Esophagus muscularis mucosa (tissue), 4 donors: ENCODE data around the gene JTB. TPM values are rescaled to one million over a fixed set of nuclear protein-coding genes. Genes with fewer than 3 reads are reported as not detected.

Experiments used
- DNase-seq: peaks from one replicate; pipeline ENCODE4 v3.0.0-alpha.2; 2017; ENCODE audit errors: extremely low spot score
- H3K27ac ChIP-seq, 4 donors: fragments of 200-600 bp; sonication (generic); replicated peaks in 1 of 4; 1 replicate in 3 of 4; 2 replicates in 1 of 4; pipeline ENCODE4 v1.5.1; 2016 to 2019; ENCODE audit warnings: mild to moderate bottlenecking in 1 of 4
- H3K27me3 ChIP-seq, 4 donors: fragments of 200-600 bp; sonication (generic); one replicate each; pipeline versions ENCODE4 v1.5.1 to v1.6.0; 2016 to 2019
- H3K36me3 ChIP-seq, 4 donors: fragments of 200-600 bp; sonication (generic); one replicate each; pipeline ENCODE4 v1.5.1; 2016 to 2019
- H3K4me1 ChIP-seq, 4 donors: fragments of 200-600 bp; sonication (generic); one replicate each; pipeline ENCODE4 v1.5.1; 2016 to 2019
- H3K4me3 ChIP-seq, 4 donors: fragments of 200-600 bp; sonication (generic); 1 replicate in 2 of 4; 2 replicates in 2 of 4; pipeline ENCODE4 v1.5.1; 2016 to 2019; ENCODE audit warnings: mild to moderate bottlenecking in 4 of 4, moderate library complexity in 1 of 4
- H3K9me3 ChIP-seq, 4 donors: fragments of 200-600 bp; sonication (generic); 1 replicate in 3 of 4; 2 replicates in 1 of 4; pipeline ENCODE4 v1.5.1; 2016 to 2019
- CTCF ChIP-seq, 3 experiments: fragments of 200-600 bp in 2 of 3; fragments of 450-650 bp in 1 of 3; sonication (generic) in 2 of 3; IDR thresholded peaks; one replicate each; pipeline ENCODE4 v1.5.1; 2017 to 2019; ENCODE audit warnings: antibody characterized with exemption in 3 of 3, mild to moderate bottlenecking in 2 of 3, moderate library complexity in 1 of 3
- EP300 ChIP-seq: sonication (generic); formaldehyde crosslinking; IDR thresholded peaks from one replicate; pipeline ENCODE4 v1.6.1; 2017; ENCODE audit warnings: antibody characterized with exemption
- POLR2A ChIP-seq: fragments of 450-650 bp; IDR thresholded peaks from one replicate; pipeline ENCODE4 v1.6.1; 2017; ENCODE audit warnings: antibody characterized with exemption, moderate library complexity, mild to moderate bottlenecking, low read depth
- POLR2AphosphoS5 ChIP-seq, 2 donors: sonication (generic); formaldehyde crosslinking; IDR thresholded peaks; one replicate each; pipeline ENCODE4 v1.6.1; 2017; ENCODE audit warnings: antibody characterized with exemption in 2 of 2
- WGBS: methylation state at CpG from one replicate; pipeline ENCODE4 v1.1.5; 2018; 5-methylcytosine and 5-hydroxymethylcytosine counted together
- intact Hi-C: fragments of 100-400 bp; cut with DNase I; formaldehyde crosslinking; loops from one replicate; pipeline ENCODE4 v1.15.1; 2023
- total RNA-seq, 4 donors: library from RNA; depleted of rRNA; stranded (reverse); fragments of >200 nt; gene quantifications; one replicate each; pipeline versions ENCODE4 v1.1.0 to v1.2.1, GENCODE V29; 2016

Gene JTB
- total RNA-seq, 4 donors from 2014 or later, result 175 to 238 (median 216) TPM

- 70% methylated on average over 3 of the region's 3 CpGs for WGBS
- Histone ChIP-seq H3K9me3 (no peaks in the 10 kb centered on the region), H3K36me3 (peaks cover 24 to 74% (median 64%) of the 10 kb centered on the region in 4 donors), H3K4me1 (peaks cover 27 to 37% (median 29%) of the 10 kb centered on the region in 4 donors), H3K27me3 (no peaks in the 10 kb centered on the region), H3K4me3 (peak overlapping the region; percentile 78 to 98 (median 88)), H3K27ac (peak overlapping the region; percentile 98 to 100 (median 98))
- DNase-seq, result no peak
- TF ChIP-seq POLR2A (no peak), EP300 (no peak), CTCF (IDR thresholded peaks at IDR 0.05) (no peak), POLR2AphosphoS5 (IDR thresholded peaks at IDR 0.05) (no peak)
- intact Hi-C loops, result loop anchor here (5.0 to 10.0 kb wide), 2 partner anchors 43 to 120 kb away; partner anchors contain the start of gene RAB13
Measured at GRCh38 chr1:153944827-153945117, 32.7 kb downstream of the JTB start.

- intact Hi-C loops, result loop anchor here (10.0 kb wide), 1 partner anchor 119 kb away; no protein-coding TSS in a partner anchor
Measured at GRCh38 chr1:153944005-153944826, 33.3 kb downstream of the JTB start.

DNA sequence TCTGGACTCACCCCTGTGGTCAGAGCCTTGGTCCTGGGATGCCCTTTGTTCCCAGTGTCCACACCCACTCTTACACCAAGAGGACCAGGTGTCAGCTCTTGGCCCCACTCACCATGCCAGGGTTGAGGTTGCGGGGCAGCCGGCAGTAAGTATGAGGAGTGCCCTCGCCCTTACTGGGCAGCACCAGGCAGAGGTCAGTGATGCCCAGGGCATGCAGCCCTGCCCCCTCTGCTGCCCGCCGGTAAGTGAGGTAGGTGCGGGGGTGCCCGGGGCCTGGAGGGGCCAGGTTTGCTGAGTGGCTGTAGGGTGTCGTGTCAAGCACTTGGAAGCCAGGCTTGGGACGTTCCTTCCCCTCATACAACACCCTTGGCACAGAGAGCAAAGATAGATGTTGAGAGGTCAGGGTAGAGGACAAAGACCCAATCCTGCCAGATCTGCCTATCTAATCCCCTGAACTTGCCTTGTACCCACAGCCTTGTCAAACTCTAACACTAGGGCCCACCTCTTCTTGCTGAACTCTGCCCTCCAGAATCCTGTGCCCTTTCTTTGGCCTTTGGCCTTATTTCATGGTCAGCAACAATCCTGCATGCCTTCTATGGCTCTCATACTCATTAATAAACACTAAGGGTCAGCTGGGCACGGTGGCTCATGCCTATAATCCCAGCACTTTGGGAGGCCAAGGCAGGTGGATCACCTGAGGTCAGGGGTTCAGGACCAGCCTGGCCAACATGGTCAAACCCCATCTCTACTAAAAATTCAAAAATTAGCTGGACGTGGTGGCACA, 34.5 kb downstream of the JTB start:
- Histone ChIP-seq H3K36me3 (peaks cover 15 to 74% (median 60%) of the 10 kb centered on the region in 4 donors), H3K27ac (no peak overlapping the region), H3K4me3 (no peak overlapping the region), H3K27me3 (no peaks in the 10 kb centered on the region), H3K9me3 (no peaks in the 10 kb centered on the region), H3K4me1 (peaks cover 27 to 37% (median 29%) of the 10 kb centered on the region in 4 donors)
- no peak for DNase-seq
- intact Hi-C loops, result loop anchor here (10.0 kb wide), 1 partner anchor 118 kb away; no protein-coding TSS in a partner anchor
- WGBS, result 77% methylated on average over 11 of the region's 11 CpGs
- TF ChIP-seq POLR2AphosphoS5 (IDR thresholded peaks at IDR 0.05) (no peak), CTCF (IDR thresholded peaks at IDR 0.05) (no peak), EP300 (no peak), POLR2A (no peak)

More at GRCh38 chr1:153944005-153944826, 33.3 kb downstream of the JTB start:
- Histone ChIP-seq H3K9me3 (no peaks in the 10 kb centered on the region), H3K4me3 (peak overlapping the region; percentile 78 to 98 (median 88)), H3K27me3 (no peaks in the 10 kb centered on the region), H3K27ac (peak overlapping the region; percentile 98 to 100 (median 98)), H3K4me1 (peaks cover 27 to 37% (median 29%) of the 10 kb centered on the region in 4 donors), H3K36me3 (peaks cover 27 to 74% (median 64%) of the 10 kb centered on the region in 4 donors)
- 82% methylated on average over 15 of the region's 15 CpGs for WGBS
- no peak for TF ChIP-seq POLR2A
- no peak for TF ChIP-seq CTCF (IDR thresholded peaks at IDR 0.05)
- TF ChIP-seq POLR2AphosphoS5 (IDR thresholded peaks at IDR 0.05), result no peak
- TF ChIP-seq EP300, result no peak
- DNase-seq, result no peak

DNA sequence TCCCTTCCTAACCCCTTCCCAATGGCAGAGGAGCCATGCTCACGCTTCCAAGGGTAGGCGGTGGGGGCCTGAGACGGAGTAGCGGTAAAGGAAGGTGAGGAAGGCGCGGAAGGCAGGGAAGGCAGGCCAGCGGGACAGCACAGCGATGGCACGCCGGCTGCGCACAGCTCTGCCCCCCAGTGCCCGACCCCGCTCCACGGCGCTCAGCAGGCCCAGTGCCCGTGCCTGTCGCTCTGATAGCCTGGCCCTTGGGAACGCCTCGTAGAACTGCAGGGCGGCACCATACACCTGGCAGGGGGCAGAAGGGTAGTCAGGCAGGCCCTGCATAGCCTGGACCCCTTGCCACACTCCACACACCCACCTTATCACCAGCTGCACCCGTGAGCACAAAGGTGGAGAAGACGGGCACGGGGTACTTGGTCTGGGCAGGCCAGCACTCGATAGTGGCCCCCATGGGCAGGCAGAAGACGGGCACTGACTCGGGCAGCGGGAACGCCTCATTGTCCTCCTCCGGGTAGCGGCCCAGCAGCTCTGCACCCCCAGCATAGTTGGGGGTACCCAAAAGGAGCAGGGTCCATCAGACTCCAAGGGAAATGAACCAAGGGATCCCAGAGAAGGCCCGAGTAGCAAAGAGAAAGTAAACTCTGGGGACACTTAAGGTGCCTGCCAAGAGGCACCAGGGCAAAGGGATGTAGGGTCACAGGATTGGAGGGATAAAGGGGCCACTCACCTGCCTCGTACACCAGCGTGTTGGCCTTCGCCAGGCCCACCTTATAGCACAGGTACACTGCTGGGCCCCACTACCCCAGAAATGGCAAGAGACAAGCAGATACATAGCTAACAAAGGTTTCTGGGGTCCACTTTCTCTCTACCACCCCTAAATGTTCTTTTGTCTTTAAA, 35.4 kb downstream of the JTB start:
- H3K36me3 ChIP-seq, result peaks cover 20 to 74% (median 60%) of the 10 kb centered on the region in 4 donors
- intact Hi-C loops, result loop anchor here (10.0 kb wide), 1 partner anchor 117 kb away; no protein-coding TSS in a partner anchor
- 94% methylated on average over 33 of the region's 34 CpGs for WGBS

More for the DNA sequence above, 35.4 kb downstream of the JTB start:
- Histone ChIP-seq H3K4me1 (peaks cover 24 to 32% (median 26%) of the 10 kb centered on the region in 4 donors), H3K27ac (no peak overlapping the region), H3K4me3 (no peak overlapping the region), H3K27me3 (no peaks in the 10 kb centered on the region), H3K9me3 (no peaks in the 10 kb centered on the region)
- TF ChIP-seq EP300, result no peak
- TF ChIP-seq POLR2AphosphoS5 (IDR thresholded peaks at IDR 0.05), result no peak
- no peak for TF ChIP-seq POLR2A
- no peak for TF ChIP-seq CTCF (IDR thresholded peaks at IDR 0.05)
- DNase-seq, result no peak
